H7 (cell line): ENCODE results near the gene PIGB. TPM values are rescaled to one million over a fixed set of nuclear protein-coding genes. Genes with fewer than 3 reads are reported as not detected.
"Not testable (repeated sequence)": the region's sequence is repeated elsewhere in the genome, so short reads cannot be mapped to it uniquely, and the experiment has no call there.

Source experiments
- DNase-seq: peaks from one replicate; pipeline ENCODE4 v3.0.0; 2012
- H3K27me3 ChIP-seq: 2 replicates; pipeline ENCODE4 v1.6.0; 2011; ENCODE audit warnings: mild to moderate bottlenecking, low read length; ENCODE audit not compliant: control insufficient read depth, insufficient read depth
- H3K36me3 ChIP-seq: replicated peaks from 2 replicates; pipeline ENCODE4 v1.5.1; 2011; ENCODE audit warnings: low read length; ENCODE audit not compliant: control insufficient read depth, insufficient read depth
- H3K4me3 ChIP-seq: 2 replicates; pipeline ENCODE4 v1.5.1; 2011; ENCODE audit warnings: low read depth, mild to moderate bottlenecking, control low read depth, low read length, moderate library complexity; ENCODE audit not compliant: insufficient read depth
- total RNA-seq: library from RNA; depleted of rRNA; stranded (reverse); fragments of >200 nt; shearing (Covaris generic); gene quantifications from 2 replicates; pipeline ENCODE4 v1.2.3, GENCODE V29; 2014; rRNA removed

PIGB gene
- total RNA-seq, 1 experiment from 2014 or later: 7.1 TPM

- no peak for DNase-seq
Observed at GRCh38 chr15:55383687-55384086, 64.7 kb downstream of the PIGB start.

GRCh38 chr15:55387027-55387426, 68.0 kb downstream of the PIGB start:
- Histone ChIP-seq H3K4me3 (no peak overlapping the region), H3K36me3 (no peaks in the 10 kb centered on the region), H3K27me3 (no peaks in the 10 kb centered on the region)
- no peak for DNase-seq

More at GRCh38 chr15:55383687-55384086, 64.7 kb downstream of the PIGB start:
- Histone ChIP-seq H3K36me3 (no peaks in the 10 kb centered on the region), H3K4me3 (no peak overlapping the region), H3K27me3 (no peaks in the 10 kb centered on the region)

- Histone ChIP-seq H3K36me3 (no peaks in the 10 kb centered on the region), H3K27me3 (no peaks in the 10 kb centered on the region), H3K4me3 (no peak overlapping the region)
- no peak for DNase-seq
Observed at GRCh38 chr15:55389264-55389607, 70.2 kb downstream of the PIGB start.

- no peak overlapping the region for H3K4me3 ChIP-seq
- no peaks in the 10 kb centered on the region for H3K36me3 ChIP-seq
- H3K27me3 ChIP-seq: no peaks in the 10 kb centered on the region
- DNase-seq: no peak
Observed at GRCh38 chr15:55394694-55395093, 75.7 kb downstream of the PIGB start.

- Histone ChIP-seq H3K4me3 (no peak overlapping the region), H3K27me3 (no peaks in the 10 kb centered on the region), H3K36me3 (no peaks in the 10 kb centered on the region)
- no peak for DNase-seq
Observed at GRCh38 chr15:55398243-55398642, 79.2 kb downstream of the PIGB start.

- H3K36me3 ChIP-seq, H3K27me3 ChIP-seq, H3K4me3 ChIP-seq, DNase-seq: not testable (repeated sequence)
Observed at GRCh38 chr15:55400050-55400449, 81.0 kb downstream of the PIGB start.

- Histone ChIP-seq H3K4me3 (no peak overlapping the region), H3K36me3 (no peaks in the 10 kb centered on the region), H3K27me3 (no peaks in the 10 kb centered on the region)
- no peak for DNase-seq
Observed at GRCh38 chr15:55401786-55402246, 82.8 kb downstream of the PIGB start.

- no peaks in the 10 kb centered on the region for H3K36me3 ChIP-seq
- no peak for DNase-seq
- no peak overlapping the region for H3K4me3 ChIP-seq
- no peaks in the 10 kb centered on the region for H3K27me3 ChIP-seq
Observed at GRCh38 chr15:55402707-55403106, 83.7 kb downstream of the PIGB start.

- H3K27me3 ChIP-seq: no peaks in the 10 kb centered on the region
- DNase-seq: no peak
- H3K4me3 ChIP-seq: no peak overlapping the region
- no peaks in the 10 kb centered on the region for H3K36me3 ChIP-seq
Observed at GRCh38 chr15:55403531-55403930, 84.5 kb downstream of the PIGB start.

Other genes starting within 250 kb of the PIGB start
- gene RSL24D1, start 122.3 kb upstream of the PIGB start, total RNA-seq: 106 and 117 TPM in 2 replicates
- 0.90 and 1.5 TPM in 2 replicates for gene RAB27A, start 29.4 kb upstream of the PIGB start, total RNA-seq
- 18.8 and 20.1 TPM in 2 replicates for gene PIGBOS1, start 99 bp upstream of the PIGB start, total RNA-seq
- gene CCPG1, start 89.1 kb downstream of the PIGB start, total RNA-seq: 14.3 and 23.8 TPM in 2 replicates
- gene PIERCE2, start 89.3 kb downstream of the PIGB start, total RNA-seq: 1.5 and 3.1 TPM in 2 replicates
- 0.48 and 1.1 TPM in 2 replicates for gene DNAAF4, start 189.0 kb downstream of the PIGB start, total RNA-seq